NCI-H2196 treated with DMSO at 0.1 percent for 48 hours (cell line): ENCODE results near the gene TANGO2.
A peak's percentile ranks its signal among the peaks of the same experiment; 100 is the strongest.

Source experiments
- DNase-seq: peaks from one replicate; lab custom pipeline; 2025; ENCODE audit not compliant: unreplicated experiment; lab: John Stamatoyannopoulos, UW

Gene TANGO2

DNA sequence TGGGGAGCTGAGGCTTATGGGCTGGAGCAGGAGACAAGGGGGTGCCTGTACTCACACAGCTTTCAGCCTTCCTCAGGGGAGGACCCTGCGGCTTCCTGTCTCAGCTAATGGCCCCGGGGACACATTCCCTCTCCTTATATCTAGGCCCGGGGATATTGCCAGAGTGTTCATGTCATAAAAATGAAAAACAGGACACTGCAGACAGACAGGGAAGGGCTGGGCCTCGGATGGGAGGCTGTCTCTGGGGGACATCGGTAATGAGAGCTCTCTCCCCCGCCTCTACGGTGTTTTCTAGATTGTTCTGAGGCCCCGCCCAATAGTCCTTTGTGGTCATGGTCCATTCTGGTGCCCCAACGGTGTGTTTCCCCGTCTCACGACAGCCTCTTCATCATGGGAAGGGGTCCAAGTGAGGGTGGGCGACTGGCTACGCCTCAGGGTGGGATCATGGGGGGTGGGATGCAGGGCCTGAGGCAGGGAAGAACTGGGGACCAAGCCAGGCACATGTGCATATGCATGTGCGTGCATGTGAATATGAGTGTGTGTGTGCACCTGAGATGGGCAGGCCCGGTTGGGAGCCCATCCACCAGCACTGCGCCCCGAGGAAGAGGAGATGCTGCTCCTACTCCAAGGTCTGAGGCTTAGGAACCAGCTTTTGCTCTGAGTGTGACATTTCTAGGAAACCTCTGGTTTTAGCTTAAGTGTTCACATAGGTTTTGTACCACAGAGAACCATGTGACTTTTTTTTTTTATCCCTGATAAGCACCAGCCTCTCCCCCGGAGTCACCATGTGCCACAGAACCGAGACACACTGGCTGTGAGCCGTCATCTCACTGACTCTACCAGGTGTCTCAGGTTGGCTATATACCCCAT lies 9.6 kb upstream of the TANGO2 start:
- DNase-seq, result no peak

DNA sequence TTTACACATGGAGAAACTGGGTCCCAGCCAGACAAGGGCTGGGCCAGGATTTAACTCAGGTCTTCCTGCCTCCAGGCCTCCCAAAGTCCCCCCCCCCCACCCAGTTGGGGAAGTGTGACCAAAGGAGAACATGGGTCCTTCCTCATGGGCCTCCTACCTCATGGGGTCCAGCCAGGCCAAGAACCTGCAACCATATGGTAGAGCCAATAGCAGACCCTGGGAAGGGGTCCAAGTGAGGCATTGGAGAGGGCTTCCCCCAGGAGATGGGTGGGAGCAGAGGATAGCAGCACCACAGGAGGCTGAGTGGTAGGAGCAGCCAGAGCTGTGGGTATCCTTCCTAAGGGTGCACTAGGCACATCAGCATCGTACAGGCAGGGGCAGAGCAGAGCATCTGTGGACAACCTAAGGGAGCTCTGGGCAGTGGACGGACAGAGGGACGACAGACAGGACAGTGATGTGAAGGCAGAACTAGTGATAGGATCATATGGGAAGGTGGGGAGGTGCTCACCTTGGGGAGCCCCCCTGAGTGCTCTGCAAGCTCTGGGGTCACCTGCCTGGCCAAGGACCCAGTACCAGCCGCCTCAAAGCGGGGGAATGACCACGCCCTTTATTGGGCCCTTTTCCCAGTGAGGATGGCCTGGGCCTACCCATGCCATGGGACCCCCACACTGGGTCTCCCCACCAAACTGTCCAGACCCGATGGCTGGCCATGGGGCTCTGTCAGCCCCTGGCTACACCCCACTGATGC lies 8.7 kb upstream of the TANGO2 start:
- no peak for DNase-seq

DNA sequence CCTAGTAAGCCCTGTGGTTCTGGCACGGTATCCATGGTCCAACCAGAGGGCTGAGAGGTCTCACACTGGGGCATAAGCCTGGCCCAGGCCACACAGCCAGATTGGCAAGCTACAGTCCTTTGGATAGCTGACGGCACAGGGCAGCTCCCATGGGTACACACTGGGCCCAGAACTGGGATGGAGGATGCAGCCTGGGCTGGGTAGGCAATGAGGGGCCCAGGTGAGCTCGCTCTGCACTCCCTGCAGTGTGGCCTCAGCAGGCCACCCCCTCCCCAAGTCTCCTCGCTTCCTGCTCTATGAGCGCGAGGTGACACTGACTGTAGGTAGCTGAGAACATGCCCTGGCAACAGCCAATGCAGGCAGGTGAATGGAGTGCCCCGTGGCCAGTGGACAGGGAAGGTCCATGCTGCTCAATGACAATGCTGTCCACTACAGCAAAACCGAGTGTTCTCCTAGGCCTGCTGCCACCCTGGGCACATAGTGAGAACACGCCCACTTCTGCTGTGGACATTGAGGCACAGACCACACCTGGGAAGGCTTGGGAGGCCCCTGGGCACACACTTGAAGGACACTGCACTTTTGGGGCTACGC lies 8.1 kb upstream of the TANGO2 start:
- DNase-seq, result no peak

DNA sequence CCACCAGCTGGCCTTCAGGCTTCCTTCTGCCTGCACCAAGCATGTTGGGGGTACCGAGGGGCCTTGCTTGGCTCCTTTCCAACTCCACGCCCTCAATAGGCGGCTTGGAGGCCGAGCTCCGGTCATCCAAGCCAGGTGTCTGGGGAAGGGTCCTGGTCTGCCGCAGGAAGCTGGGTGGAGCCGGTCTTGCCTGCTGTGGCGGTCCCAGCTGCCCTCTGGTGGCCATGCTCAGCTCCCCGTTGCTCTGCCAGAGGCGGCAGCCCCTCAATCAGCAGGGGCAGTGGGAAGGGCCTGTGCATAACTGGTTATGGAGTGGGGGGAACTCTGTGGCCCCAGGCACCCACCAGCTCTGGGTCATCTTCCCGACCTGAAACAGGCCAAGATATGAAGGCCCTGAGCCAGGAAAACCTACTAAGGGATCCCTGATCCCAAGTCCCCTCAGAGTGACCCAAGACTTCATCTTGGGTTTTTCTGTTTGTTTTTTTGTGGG lies 7.5 kb upstream of the TANGO2 start:
- DNase-seq, result no peak

DNA sequence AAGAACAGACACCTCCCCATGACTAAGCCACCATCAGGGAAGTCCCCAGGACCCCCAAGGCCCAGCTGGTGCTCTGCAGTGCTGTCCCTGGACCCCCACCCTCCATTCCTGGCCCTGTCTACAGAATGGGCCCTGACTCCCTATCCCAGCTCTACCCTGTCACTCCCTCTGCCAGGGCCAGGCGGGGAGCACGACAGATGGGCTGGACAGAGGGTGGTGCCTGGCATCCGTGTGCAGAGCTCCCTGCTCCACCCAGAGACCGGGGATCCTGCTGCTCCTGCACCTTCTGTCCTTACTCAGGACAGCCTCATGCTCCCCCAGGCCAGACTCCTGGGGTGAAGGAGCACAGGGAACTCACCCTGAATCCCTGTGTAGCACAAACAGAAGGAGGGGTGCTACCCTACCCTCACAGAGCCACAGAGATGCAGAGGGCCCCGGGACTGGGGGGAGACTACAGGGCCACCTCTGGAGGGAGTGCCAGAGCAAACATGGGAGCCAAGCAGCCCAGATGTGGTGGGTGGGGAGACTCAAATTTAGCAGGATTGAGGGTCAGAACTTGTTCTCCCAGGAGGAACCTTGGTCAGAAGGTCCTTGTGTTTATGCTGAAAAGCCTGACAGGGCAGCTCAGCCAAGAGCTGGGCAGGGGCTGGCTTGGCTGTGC lies 6.3 kb upstream of the TANGO2 start:
- DNase-seq, result no peak

DNA sequence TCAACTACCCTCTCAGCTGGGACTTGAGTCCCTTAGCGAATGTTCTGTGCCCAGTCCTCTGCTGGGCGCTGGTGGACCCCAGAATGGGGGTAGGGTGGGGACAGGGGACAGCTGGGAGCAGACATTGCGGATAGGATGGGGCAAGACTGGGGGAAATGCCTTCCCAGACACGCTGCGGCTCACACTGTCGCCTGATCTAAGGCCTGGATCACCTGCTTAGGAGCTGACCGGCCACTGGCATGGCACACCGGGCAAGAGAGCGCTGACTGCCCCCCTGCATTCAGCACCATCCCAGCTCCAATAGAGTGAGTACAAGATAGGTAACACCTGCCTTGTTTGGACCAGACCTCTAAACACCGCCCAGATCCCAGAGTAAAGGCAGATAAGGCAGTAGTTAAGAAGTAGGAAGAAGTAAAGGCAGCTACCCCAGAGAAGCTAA lies 5.7 kb upstream of the TANGO2 start:
- no peak for DNase-seq

DNA sequence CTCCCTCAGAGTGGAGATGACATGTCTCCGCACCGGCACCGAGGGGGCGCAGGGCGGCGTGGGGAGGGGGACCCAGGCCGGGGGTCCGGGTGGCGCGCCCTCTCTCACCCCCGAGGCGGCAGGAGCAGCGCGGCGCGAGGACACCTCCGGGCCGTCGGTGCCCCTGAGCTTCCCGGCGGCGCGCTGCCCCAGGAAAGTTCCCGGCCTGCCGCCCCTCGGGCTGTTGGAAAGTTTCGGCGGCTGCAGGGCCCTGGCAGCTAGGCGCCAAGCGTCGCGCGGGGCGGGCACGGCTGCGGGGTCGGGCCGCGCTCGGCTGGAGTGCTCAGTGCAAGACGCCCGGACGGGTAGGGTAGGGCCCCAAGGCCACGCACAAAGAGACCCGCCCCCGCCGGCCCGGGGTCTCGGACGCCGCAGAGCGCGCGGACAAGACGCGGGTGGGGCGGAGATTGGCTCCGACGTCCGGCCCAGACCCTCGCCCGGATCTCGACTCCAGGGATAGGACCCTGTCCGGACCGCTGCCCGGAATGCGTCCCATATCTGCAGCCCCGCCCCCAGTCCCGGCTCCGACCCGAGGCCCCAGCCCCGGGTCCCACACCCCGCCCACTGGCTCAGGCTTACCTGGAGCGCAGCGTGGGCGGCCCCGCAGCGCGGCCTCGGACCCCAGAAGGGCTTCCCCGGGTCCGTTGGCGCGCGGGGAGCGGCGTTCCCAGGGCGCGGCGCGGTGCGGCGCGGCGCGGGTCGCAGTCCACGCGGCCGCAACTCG lies 4.8 kb upstream of the TANGO2 start:
- no peak for DNase-seq

DNA sequence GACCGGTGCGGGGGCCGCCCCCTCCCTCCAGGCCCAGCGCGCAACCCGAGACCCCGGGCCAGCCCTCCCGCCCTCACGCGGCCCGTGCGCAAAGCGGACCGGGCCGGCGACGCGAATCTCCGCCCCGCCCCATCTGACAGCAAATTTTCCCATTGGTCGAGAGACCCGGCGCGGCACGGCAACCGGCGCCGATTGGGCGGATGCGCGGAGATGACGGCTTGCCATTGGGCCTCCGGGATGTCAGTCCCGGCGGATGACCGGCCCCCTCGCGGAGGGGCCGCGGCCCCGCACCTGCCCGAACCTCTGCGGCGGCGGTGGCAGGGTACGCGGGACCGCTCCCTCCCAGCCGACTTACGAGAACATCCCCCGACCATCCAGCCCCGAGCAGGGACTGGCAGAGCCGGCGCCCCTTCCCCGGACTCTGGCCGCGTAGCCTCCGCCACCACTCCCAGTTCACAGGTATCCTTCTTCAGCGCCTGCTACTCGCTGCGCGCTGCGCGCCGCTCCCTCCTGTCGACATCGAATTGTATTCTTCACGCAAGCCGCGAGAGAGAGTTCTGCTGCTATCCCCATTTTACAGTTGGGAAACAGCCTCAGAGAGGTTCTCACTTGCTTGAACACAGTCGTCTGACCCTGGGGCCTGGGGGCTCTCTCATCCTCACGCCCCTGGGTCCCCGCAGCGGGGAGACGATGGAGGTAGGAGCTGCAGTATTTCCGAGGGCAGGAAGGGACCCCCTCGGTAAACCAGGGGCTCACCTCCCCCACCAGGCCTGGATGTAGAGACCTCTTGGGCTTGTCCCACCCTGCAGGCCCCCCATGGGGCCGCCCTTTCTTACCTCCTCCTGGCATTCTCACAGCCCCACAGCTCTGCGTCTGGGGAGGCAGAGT lies 3.9 kb upstream of the TANGO2 start, which contains the start of gene ARVCF:
Gene ARVCF (minus strand): TSS at position 90 of the 888 bp plus-strand sequence. CDS start 26,029 bp downstream, outside the sequence.
- peak; percentile 50 for DNase-seq

DNA sequence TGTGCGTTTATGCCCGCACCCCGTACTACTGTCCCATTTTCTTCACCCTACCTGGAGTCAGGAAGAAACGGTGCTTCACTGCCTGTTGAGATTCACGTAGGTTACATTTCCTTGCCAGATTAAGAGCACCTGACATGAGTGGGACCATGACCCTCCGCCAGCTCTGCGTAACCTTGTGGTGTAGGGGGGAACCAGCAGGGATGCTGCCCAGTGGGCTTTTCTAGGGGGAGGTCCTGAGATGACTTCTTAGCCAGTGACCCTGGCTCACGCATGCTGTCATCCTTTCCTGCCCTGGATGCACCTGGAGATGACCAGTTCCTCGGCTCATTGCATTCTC lies 3.3 kb upstream of the TANGO2 start:
- DNase-seq, result no peak

DNA sequence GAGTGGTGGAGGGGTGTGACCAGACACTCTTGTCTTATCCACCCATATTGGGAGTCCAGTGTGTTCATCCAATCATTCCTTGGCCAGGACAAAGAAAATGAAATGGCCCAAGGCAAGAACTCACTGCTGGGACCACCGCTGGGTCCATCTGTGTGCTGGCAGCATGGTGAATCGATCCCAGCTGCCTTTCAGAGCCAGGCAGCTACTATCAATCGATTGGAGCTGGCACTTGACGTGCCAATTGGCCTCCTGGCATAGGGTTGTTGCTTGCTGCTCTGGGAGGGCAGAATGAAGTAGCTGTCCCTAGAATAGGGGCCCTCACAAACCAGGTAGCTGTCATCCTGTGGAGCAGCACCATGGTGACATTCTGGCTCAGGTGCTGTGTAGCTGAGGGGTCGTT lies 2.9 kb upstream of the TANGO2 start:
- DNase-seq, result no peak

DNA sequence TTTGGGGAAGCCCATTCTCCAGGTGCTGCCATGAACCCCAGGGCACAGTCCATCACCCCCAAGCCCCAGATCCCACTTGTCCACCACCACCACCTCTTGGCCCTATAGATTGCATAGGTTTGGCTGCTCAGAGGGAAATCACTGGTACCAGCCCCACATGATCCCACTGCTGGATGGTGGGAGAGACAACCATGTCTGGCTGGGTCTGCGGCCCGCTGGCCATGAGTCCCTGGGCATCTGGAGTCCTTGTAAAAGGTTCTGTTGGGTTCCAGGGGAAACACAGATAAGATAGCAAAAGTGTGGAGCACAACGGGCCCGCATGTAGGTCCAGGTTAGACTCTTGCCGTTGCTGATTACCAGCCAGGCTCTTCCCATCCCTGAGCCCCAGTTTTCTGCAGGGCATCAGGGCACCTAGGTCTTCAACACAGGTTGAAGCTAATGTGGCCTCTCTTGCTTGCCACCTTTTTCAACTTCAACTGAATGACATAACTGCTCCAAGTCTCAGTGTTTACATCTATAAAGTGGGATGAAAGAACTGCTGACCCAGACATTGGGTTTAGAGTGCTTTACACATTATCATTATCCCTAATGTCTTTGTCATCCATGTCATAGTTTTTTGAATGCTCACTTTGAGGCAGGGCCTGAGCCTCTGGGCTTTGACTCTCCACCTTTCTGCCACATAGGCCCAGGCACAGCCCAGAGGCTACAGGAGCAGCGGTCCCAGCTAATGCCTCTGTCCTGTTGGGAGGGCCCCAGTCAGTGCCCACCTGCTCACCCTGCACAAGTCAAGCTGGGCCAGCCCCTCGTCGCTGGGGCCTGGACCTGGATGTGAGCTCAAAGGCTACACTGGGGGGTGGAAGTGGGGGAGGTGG lies 1.0 kb upstream of the TANGO2 start:
- no peak for DNase-seq

DNA sequence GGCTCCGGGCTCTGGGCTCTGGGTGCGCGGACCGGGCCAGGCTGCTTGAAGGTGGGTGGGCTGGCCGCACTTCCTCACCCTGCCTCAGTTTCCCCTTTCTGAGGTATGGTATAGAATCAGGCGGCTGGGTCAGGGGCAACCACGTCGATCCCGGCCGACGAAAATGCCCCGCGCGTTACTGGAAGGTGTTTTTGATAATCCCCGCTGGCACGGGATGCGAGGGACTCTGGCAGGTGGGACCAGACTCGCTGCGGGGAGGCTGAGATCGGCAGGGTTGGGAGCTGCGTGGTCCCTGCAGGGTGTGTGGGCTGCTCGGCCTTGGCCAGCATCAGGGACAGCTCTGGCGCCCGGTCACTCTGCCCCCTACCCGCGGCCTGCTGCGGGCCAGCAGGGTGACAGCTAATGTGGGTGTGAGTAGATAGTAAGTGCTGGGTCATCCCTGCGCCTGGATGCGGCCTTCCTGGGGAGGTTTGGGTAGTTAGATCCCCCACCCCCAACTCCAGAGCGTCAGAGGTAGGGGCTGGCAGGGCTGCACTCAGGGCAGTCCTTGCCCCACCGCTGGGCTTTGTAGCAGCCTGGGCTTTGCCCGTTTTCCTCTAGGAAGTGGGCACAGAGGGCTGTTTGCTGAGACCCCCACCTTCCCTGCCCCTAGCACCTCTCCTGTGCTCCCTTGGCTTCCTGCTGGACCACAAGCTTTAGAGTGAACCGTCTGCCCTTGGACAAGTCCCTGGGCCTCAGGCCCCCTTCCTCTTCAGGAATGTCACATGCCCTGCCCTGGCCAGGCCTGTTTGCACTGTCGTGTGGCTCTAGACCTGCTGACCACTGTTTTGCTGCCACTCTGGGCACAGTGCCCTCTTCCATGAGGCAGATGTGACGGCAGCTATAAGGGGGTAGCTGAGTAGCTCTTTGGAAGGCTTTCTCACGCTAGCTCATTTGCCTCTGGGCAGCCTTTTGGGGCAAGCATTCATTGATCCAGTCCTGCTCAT lies 579 bp downstream of the TANGO2 start:
- DNase-seq, result no peak

DNA sequence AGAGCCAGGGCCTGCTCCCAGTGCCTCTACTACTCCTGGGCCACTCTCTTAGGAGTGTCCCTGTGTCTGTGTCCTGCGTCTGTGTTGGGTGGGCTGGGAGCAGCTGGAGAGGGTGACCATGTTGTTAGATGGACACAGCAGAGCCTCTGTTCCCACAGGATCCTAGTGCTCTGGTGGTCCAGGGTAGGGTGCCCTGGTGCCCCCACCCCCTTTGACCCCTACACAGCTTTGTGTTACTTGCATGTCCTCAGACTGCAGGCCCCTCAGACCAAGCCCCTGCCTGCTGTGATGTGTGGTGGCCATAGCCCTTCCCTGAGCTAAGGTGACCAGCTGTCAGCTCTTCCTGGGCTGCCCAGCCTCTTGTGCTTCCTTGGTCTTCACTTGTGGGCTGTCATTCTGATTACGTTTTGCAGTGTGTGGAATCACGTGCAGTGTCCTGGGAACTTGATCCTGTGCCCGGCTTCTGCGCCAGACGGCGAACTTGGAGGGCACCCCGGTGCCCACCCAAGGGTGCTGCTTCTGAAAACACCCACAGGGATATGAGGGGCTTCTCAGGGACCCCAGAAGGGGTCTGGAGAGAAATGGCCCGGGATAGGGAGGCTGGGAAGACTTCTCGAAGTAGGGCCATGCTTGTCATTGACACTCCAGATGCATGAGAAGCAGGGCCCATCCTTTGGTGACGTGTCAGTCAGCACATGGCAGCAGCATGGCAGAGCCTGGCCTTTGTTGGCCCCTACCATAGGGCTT lies 1.5 kb downstream of the TANGO2 start:
- DNase-seq, result no peak

DNA sequence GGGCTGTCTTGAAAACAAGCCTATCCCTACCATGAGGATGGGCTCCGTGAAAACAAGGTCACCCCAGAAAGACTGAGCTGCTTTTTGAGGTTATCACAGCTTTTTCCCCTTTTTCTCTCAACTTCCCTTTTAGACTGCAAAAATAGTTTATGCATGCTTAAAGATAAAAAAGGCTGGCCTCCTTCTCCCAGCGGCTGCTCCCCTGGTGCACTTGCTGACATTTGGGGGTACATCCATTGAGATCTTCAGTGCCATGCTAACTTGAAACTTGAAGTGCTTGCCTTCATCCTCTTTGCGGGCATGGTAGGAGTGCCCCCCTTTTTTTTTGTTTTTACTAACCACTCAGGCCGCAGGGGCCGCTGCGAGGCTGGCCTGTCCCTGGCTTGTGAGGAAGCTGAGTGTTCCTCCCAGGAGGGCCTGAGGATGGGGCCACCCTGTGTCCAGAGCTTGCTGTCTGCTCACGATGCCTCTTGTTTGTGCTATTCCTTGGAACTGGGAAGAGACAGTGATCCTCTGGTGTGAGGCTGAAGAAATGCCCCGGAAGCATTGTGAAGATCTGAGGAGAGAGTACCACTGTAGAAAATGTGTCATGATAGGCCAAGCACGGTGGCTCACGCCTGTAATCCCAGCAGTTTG lies 2.2 kb downstream of the TANGO2 start:
- no peak for DNase-seq

DNA sequence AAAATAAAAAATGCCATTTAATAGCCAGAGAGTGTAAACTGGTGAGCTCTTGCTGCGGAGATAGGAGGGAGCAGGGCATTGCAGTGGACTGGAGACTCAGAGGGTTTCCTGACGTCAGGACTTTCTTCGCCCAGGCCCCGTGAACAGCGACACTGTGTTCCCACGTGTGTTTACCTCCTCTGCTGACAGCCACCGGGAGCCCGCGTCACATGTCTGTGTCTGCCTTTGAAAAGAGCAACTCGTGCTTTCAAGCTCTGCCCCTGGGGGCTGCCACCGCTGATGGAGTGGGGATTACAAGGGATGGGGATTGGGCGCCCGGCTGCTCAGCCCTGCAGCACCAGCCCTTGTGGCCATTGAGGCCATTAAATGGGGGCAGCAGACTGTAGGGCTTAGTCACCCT lies 3.3 kb downstream of the TANGO2 start:
- no peak for DNase-seq
